GM13976 (cell line): ENCODE measurements around the gene DSCAML1.

Source experiments
- DNase-seq: peaks from one replicate; pipeline ENCODE4 v3.0.0; 2012; ENCODE audit warnings: low spot score
- CTCF ChIP-seq: IDR thresholded peaks from 2 replicates; pipeline ENCODE4 v1.5.1; 2012; ENCODE audit warnings: borderline replicate concordance, mild to moderate bottlenecking; ENCODE audit not compliant: insufficient read depth; ENCODE audit errors: extremely low read depth, missing control alignments, control extremely low read depth
- in situ Hi-C: fragments of 300-500 bp; cut with MboI; formaldehyde crosslinking; loops from one replicate; pipeline ENCODE4 v1.12.0; 2022; ENCODE audit warnings: low sequenced_read_pairs, mixed read lengths, inconsistent platforms; ENCODE audit not compliant: unreplicated experiment

Gene DSCAML1

GRCh38 chr11:117796872-117797529, at the start of gene DSCAML1:
TSS of gene DSCAML1 (minus strand) at chr11:117797216. CDS start at chr11:117797079, 137 bp downstream.
- in situ Hi-C loops: no loop called here
- no peak for TF ChIP-seq CTCF
- peak; percentile 45 for DNase-seq

- peak; percentile 92 for TF ChIP-seq CTCF
- peak; percentile 73 for DNase-seq
Measured at GRCh38 chr11:117843666-117844484, 46.9 kb upstream of the DSCAML1 start.

GRCh38 chr11:117842131-117842941, 45.3 kb upstream of the DSCAML1 start:
- in situ Hi-C loops: loop anchor here (5.0 kb wide), 1 partner anchor 105 kb away; no protein-coding TSS in a partner anchor
- no peak for TF ChIP-seq CTCF
- no peak for DNase-seq

More at GRCh38 chr11:117843666-117844484, 46.9 kb upstream of the DSCAML1 start:
- in situ Hi-C loops: loop anchor here (5.0 kb wide), 1 partner anchor 103 kb away; no protein-coding TSS in a partner anchor

GRCh38 chr11:117841551-117842031, 44.6 kb upstream of the DSCAML1 start:
- no peak for DNase-seq
- in situ Hi-C loops: loop anchor here (5.0 kb wide), 1 partner anchor 106 kb away; no protein-coding TSS in a partner anchor
- no peak for TF ChIP-seq CTCF

- in situ Hi-C loops: loop anchor here (5.0 kb wide), 1 partner anchor 106 kb away; no protein-coding TSS in a partner anchor
- DNase-seq: no peak
- TF ChIP-seq CTCF: no peak
Measured at GRCh38 chr11:117840881-117841550, 44.0 kb upstream of the DSCAML1 start.
